Stomach (tissue), 9 donors: ENCODE data around the gene CDCA3. TPM values are rescaled to one million over a fixed set of nuclear protein-coding genes. Genes with fewer than 3 reads are reported as not detected.

ENCODE experiments used
- DNase-seq, 2 donors: peaks; one replicate each; pipeline versions ENCODE4 v3.0.0 to v3.0.0-alpha.2; 2013 to 2019
- H3K27ac ChIP-seq, 5 donors: fragments of 200-600 bp in 4 of 5; sonication (generic) in 4 of 5; one replicate each; pipeline ENCODE4 v1.5.1; 2013 to 2019; ENCODE audit warnings: mild to moderate bottlenecking in 1 of 5, moderate library complexity in 1 of 5
- H3K27me3 ChIP-seq, 3 donors: fragments of 200-600 bp; sonication (generic); one replicate each; pipeline ENCODE4 v1.5.1; 2017 to 2019; ENCODE audit warnings: mixed run types in 1 of 3
- H3K36me3 ChIP-seq, 4 donors: fragments of 200-600 bp; sonication (generic); 1 replicate in 3 of 4; 2 replicates in 1 of 4; pipeline ENCODE4 v1.5.1; 2016 to 2019
- H3K4me1 ChIP-seq, 4 donors: fragments of 200-600 bp; sonication (generic); one replicate each; pipeline ENCODE4 v1.5.1; 2016 to 2019
- H3K4me3 ChIP-seq, 4 donors: fragments of 200-600 bp; sonication (generic) in 3 of 4; one replicate each; pipeline ENCODE4 v1.5.1; 2016 to 2019; ENCODE audit warnings: mild to moderate bottlenecking in 1 of 4
- H3K9me3 ChIP-seq, 4 donors: fragments of 200-600 bp; sonication (generic); one replicate each; pipeline ENCODE4 v1.5.1; 2016 to 2019
- CTCF ChIP-seq, 7 experiments: fragments of 450-650 bp in 4 of 7; fragments of 200-600 bp in 3 of 7; sonication (generic) in 3 of 7; IDR thresholded peaks; one replicate each; pipeline ENCODE4 v1.5.1; 2016 to 2019; ENCODE audit warnings: antibody characterized with exemption in 7 of 7, control low read depth in 2 of 7, mild to moderate bottlenecking in 1 of 7
- EP300 ChIP-seq: sonication (generic); formaldehyde crosslinking; IDR thresholded peaks from one replicate; pipeline ENCODE4 v1.6.1; 2017; ENCODE audit warnings: antibody characterized with exemption
- POLR2A ChIP-seq, 4 donors: fragments of 450-650 bp; IDR thresholded peaks; one replicate each; pipeline ENCODE4 v1.6.1; 2016; ENCODE audit warnings: antibody characterized with exemption in 4 of 4, control low read depth in 2 of 4, mild to moderate bottlenecking in 1 of 4, moderate library complexity in 1 of 4
- POLR2AphosphoS5 ChIP-seq, 3 donors: sonication (generic); formaldehyde crosslinking; IDR thresholded peaks; one replicate each; pipeline ENCODE4 v1.6.1; 2016; ENCODE audit warnings: antibody characterized with exemption in 3 of 3
- WGBS, 5 donors: extraction: QIAGEN DNeasy Blood & Tissue Kit in 3 of 5; methylation state at CpG; one replicate each; pipeline versions ENCODE4 v1.1.5 to v1.1.7; 2013 to 2018; 5-methylcytosine and 5-hydroxymethylcytosine counted together
- intact Hi-C: fragments of 100-400 bp; cut with DNase I; formaldehyde crosslinking; loops from one replicate; pipeline ENCODE4 v1.15.1; 2023; ENCODE audit warnings: low total_unique reads
- polyA plus RNA-seq, 3 donors: library from polyadenylated mRNA; stranded (reverse); fragments of 200-250 nt; gene quantifications; one replicate each; pipeline ENCODE4 v1.2.3, GENCODE V29; 2013
- total RNA-seq, 5 donors: library from RNA; depleted of rRNA; stranded (reverse); fragments of >200 nt; gene quantifications; one replicate each; pipeline versions ENCODE4 v1.1.0 to v1.2.3, GENCODE V29; 2014 to 2016
- donor health status: healthy with polysubstance abuse.
- donor health status: Bipolar disorder and iron deficiency.
- donor health status: healthy.

The CDCA3 gene
- total and polyA plus RNA-seq, 8 donors, result 2.1 to 56.0 (median 11.0) TPM

DNA sequence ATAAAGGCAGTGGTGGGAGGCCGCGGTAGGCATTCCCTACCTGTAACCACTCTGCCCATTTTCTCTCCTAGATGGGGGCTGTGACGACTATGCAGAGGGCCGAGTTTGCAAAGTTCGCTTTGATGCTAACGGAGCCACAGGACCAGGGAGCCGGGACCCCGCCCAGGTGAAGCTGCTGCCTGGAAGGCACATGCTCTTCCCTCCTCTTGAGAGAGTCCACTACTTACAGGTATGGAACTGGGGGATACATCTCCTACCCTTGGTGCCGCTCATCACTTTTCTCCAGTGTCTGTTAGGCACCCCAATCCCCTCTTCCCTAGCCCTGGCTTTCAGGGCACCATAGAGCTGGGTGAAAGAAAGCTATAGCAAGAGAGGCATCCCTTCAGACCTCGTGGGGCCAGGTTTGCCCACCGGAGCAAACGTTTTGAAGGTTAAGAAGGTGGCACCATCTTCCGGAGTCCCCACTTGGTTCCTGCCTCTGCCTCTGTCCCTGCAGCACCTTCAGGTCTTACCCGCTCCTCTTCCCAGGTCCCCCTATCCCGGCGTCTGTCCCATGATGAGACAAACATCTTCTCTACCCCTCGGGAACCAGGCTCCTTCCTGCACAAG, 24.9 kb downstream of the CDCA3 start:
- TF ChIP-seq EP300 (no peak), POLR2A (IDR thresholded peaks at IDR 0.05) (no peak), CTCF (IDR thresholded peaks at IDR 0.05) (no peak), POLR2AphosphoS5 (IDR thresholded peaks at IDR 0.05) (no peak)
- intact Hi-C loops, result loop anchor here (10.0 kb wide), 1 partner anchor 81 kb away; no protein-coding TSS in a partner anchor
- DNase-seq, result peak in 1 of 2 donors; percentile 16
- WGBS, 5 donors, result 76 to 82% (median 79%) methylated on average over 16 to 17 of the region's 17 CpGs
- Histone ChIP-seq H3K9me3 (no peaks in the 10 kb centered on the region), H3K36me3 (peaks cover 0 to 11% (median 6%) of the 10 kb centered on the region in 4 donors), H3K27ac (no peak overlapping the region), H3K4me3 (no peak overlapping the region), H3K4me1 (peaks cover 34 to 69% (median 52%) of the 10 kb centered on the region in 4 donors), H3K27me3 (peaks cover 0 to 87% (median 35%) of the 10 kb centered on the region in 3 donors)

GRCh38 chr12:6825398-6826124, 25.5 kb downstream of the CDCA3 start:
- 8 to 12% (median 10%) methylated on average over 13 to 19 of the region's 19 CpGs for WGBS, 5 donors
- H3K9me3 ChIP-seq, result no peaks in the 10 kb centered on the region
- H3K4me1 ChIP-seq, result peaks cover 35 to 74% (median 55%) of the 10 kb centered on the region in 4 donors
- H3K4me3 ChIP-seq, result peak overlapping the region in 1 of 4 donors; percentile 27
- peak overlapping the region in 1 of 5 donors; percentile 25 for H3K27ac ChIP-seq
- intact Hi-C loops, result loop anchor here (10.0 kb wide), 1 partner anchor 81 kb away; no protein-coding TSS in a partner anchor
- peak; percentile 87 to 94 for DNase-seq
- TF ChIP-seq POLR2AphosphoS5 (IDR thresholded peaks at IDR 0.05), result peak in 1 of 3 donors; percentile 20
- peak in 5 of 7 experiments; percentile 85 to 92 (median 88) for TF ChIP-seq CTCF (IDR thresholded peaks at IDR 0.05)
- TF ChIP-seq EP300, result no peak
- TF ChIP-seq POLR2A (IDR thresholded peaks at IDR 0.05), result no peak
- peaks cover 0 to 93% (median 38%) of the 10 kb centered on the region in 3 donors for H3K27me3 ChIP-seq
- H3K36me3 ChIP-seq, result peaks cover 0 to 4% (median under 1%) of the 10 kb centered on the region in 4 donors

- H3K9me3 ChIP-seq, result no peaks in the 10 kb centered on the region
- TF ChIP-seq POLR2AphosphoS5 (IDR thresholded peaks at IDR 0.05), result no peak
- no peak for TF ChIP-seq CTCF (IDR thresholded peaks at IDR 0.05)
- no peak for TF ChIP-seq POLR2A (IDR thresholded peaks at IDR 0.05)
- no peak for TF ChIP-seq EP300
- peak overlapping the region in 1 of 4 donors; percentile 27 for H3K4me3 ChIP-seq
- peak overlapping the region in 1 of 5 donors; percentile 25 for H3K27ac ChIP-seq
- H3K4me1 ChIP-seq, result peaks cover 35 to 68% (median 55%) of the 10 kb centered on the region in 4 donors
- DNase-seq, result no peak
- peaks cover 0 to 99% (median 38%) of the 10 kb centered on the region in 3 donors for H3K27me3 ChIP-seq
- WGBS, 5 donors, result 39 to 45% (median 44%) methylated on average over 11 to 12 of the region's 12 CpGs
- no peaks in the 10 kb centered on the region for H3K36me3 ChIP-seq
- intact Hi-C loops, result loop anchor here (10.0 kb wide), 1 partner anchor 80 kb away; no protein-coding TSS in a partner anchor
Measured at GRCh38 chr12:6824901-6825381, 26.1 kb downstream of the CDCA3 start.

GRCh38 chr12:6824085-6824775, 26.9 kb downstream of the CDCA3 start:
- TF ChIP-seq CTCF (IDR thresholded peaks at IDR 0.05), result no peak
- no peak for TF ChIP-seq POLR2A (IDR thresholded peaks at IDR 0.05)
- no peak for TF ChIP-seq POLR2AphosphoS5 (IDR thresholded peaks at IDR 0.05)
- no peak for TF ChIP-seq EP300
- H3K9me3 ChIP-seq, result no peaks in the 10 kb centered on the region
- H3K27ac ChIP-seq, result no peak overlapping the region
- DNase-seq, result no peak
- peaks cover 28 to 61% (median 48%) of the 10 kb centered on the region in 4 donors for H3K4me1 ChIP-seq
- H3K27me3 ChIP-seq, result peaks cover 0 to 94% (median 38%) of the 10 kb centered on the region in 3 donors
- no peak overlapping the region for H3K4me3 ChIP-seq
- intact Hi-C loops, result loop anchor here (10.0 kb wide), 1 partner anchor 79 kb away; no protein-coding TSS in a partner anchor
- no peaks in the 10 kb centered on the region for H3K36me3 ChIP-seq
- 81 to 86% (median 84%) methylated on average over 29 to 37 of the region's 37 CpGs for WGBS, 5 donors
